DND-41 (cell line): Measurements from ENCODE around the gene SAFB2.
A peak's percentile ranks its signal among the peaks of the same experiment; 100 is the strongest.

ENCODE experiments used
- ATAC-seq: fragments of 200-7000 bp; cut with Tn5 transposase; 3 replicates; pipeline ENCODE4 v1.9.1; 2021; ENCODE audit warnings: low read depth; ENCODE audit not compliant: insufficient read depth
- DNase-seq: peaks from one replicate; pipeline ENCODE4 v3.0.0-alpha.2; 2020
- H2AFZ ChIP-seq: 2 replicates; pipeline ENCODE4 v1.6.0; 2012; ENCODE audit warnings: low read depth, low read length
- H3K27ac ChIP-seq: 2 replicates; pipeline ENCODE4 v1.5.1; 2012; ENCODE audit warnings: low read length, inconsistent platforms
- H3K27me3 ChIP-seq: fragments of 200-600 bp; sonication (generic); 2 replicates; pipeline ENCODE4 v1.6.0; 2012; ENCODE audit warnings: low read length, mild to moderate bottlenecking, inconsistent platforms; ENCODE audit not compliant: insufficient read depth, poor library complexity
- H3K36me3 ChIP-seq: 2 replicates; pipeline ENCODE4 v1.5.1; 2012; ENCODE audit warnings: low read length, inconsistent platforms; ENCODE audit not compliant: insufficient read depth
- H3K4me1 ChIP-seq: 2 replicates; pipeline ENCODE4 v1.5.1; 2012; ENCODE audit warnings: mild to moderate bottlenecking, low read length; ENCODE audit not compliant: insufficient read depth
- H3K4me2 ChIP-seq: 2 replicates; pipeline ENCODE4 v1.6.0; 2012; ENCODE audit warnings: mild to moderate bottlenecking, moderate library complexity, low read length, inconsistent platforms; ENCODE audit not compliant: insufficient read depth
- H3K4me3 ChIP-seq, 2 experiments: fragments of 200-600 bp in 1 of 2; shearing (Covaris generic) in 1 of 2; 2 replicates each; pipeline ENCODE4 v1.5.1; 2012 to 2016; ENCODE audit warnings: inconsistent platforms in 2 of 2, low read length in 2 of 2, mild to moderate bottlenecking in 2 of 2, low read depth in 1 of 2, moderate library complexity in 1 of 2
- H3K79me2 ChIP-seq: 2 replicates; pipeline ENCODE4 v1.6.0; 2012; ENCODE audit warnings: low read length, inconsistent platforms; ENCODE audit not compliant: insufficient read depth
- H3K9ac ChIP-seq: 2 replicates; pipeline ENCODE4 v1.6.0; 2012; ENCODE audit warnings: low read depth, mild to moderate bottlenecking, inconsistent platforms, low read length, moderate library complexity
- H3K9me3 ChIP-seq: 2 replicates; pipeline ENCODE4 v1.5.1; 2012; ENCODE audit warnings: low read length, moderate library complexity, mild to moderate bottlenecking, inconsistent platforms; ENCODE audit not compliant: insufficient read depth, severe bottlenecking
- H4K20me1 ChIP-seq: 2 replicates; pipeline ENCODE4 v1.6.0; 2012; ENCODE audit warnings: low read length; ENCODE audit not compliant: insufficient read depth
- CTCF ChIP-seq: IDR thresholded peaks from 2 replicates; pipeline ENCODE4 v1.5.1; 2012; ENCODE audit warnings: borderline replicate concordance, low read length, moderate library complexity, mild to moderate bottlenecking; ENCODE audit not compliant: poor library complexity, severe bottlenecking; ENCODE audit errors: extremely low read depth
- EZH2 ChIP-seq: IDR thresholded peaks from 3 replicates; pipeline ENCODE4 v1.6.1; 2012; ENCODE audit warnings: borderline replicate concordance, low read depth, mild to moderate bottlenecking, moderate library complexity, low read length, inconsistent platforms; ENCODE audit not compliant: severe bottlenecking

SAFB2 gene

GRCh38 chr19:5618591-5618990 lies 4.0 kb downstream of the SAFB2 start:
- Histone ChIP-seq H3K4me1 (peaks cover 35% of the 10 kb centered on the region), H3K36me3 (peaks cover 80% of the 10 kb centered on the region), H3K4me2 (peak overlapping the region; percentile 96; the same call in 1 of the 2 replicates), H3K27ac (no peak overlapping the region), H4K20me1 (peaks cover 29% of the 10 kb centered on the region), H3K9me3 (no peaks in the 10 kb centered on the region), H2AFZ (no peak overlapping the region), H3K27me3 (no peaks in the 10 kb centered on the region), H3K9ac (peak overlapping the region; percentile 19; the same call in 1 of the 2 replicates), H3K79me2 (peaks cover 87% of the 10 kb centered on the region), H3K4me3 (0 out of 4 replicates have a peak overlapping the region, but pooled peaks of 1 of the 2 experiments have one; percentile 27)
- TF ChIP-seq CTCF (no peak), EZH2 (no peak)
- no peak for DNase-seq
- ATAC-seq, result no peak

- Histone ChIP-seq H3K9ac (no peak overlapping the region), H3K9me3 (no peaks in the 10 kb centered on the region), H3K79me2 (peaks cover 84% of the 10 kb centered on the region), H3K4me2 (no peak overlapping the region), H3K27me3 (no peaks in the 10 kb centered on the region), H3K27ac (no peak overlapping the region), H3K4me1 (peaks cover 35% of the 10 kb centered on the region), H2AFZ (no peak overlapping the region), H3K36me3 (peaks cover 94% of the 10 kb centered on the region), H3K4me3 (no peak overlapping the region), H4K20me1 (peaks cover 31% of the 10 kb centered on the region)
- no peak for ATAC-seq
- no peak for DNase-seq
- no peak for TF ChIP-seq CTCF
- TF ChIP-seq EZH2, result no peak
Measured at GRCh38 chr19:5617080-5617479, 5.5 kb downstream of the SAFB2 start.

- Histone ChIP-seq H3K27me3 (no peaks in the 10 kb centered on the region), H3K4me2 (no peak overlapping the region), H3K9me3 (no peaks in the 10 kb centered on the region), H2AFZ (no peak overlapping the region), H3K4me1 (peaks cover 25% of the 10 kb centered on the region), H3K4me3 (no peak overlapping the region), H3K9ac (no peak overlapping the region), H4K20me1 (peaks cover 20% of the 10 kb centered on the region), H3K36me3 (peaks cover 87% of the 10 kb centered on the region), H3K27ac (no peak overlapping the region), H3K79me2 (peaks cover 76% of the 10 kb centered on the region)
- TF ChIP-seq CTCF, result no peak
- TF ChIP-seq EZH2, result no peak
- no peak for ATAC-seq
- DNase-seq, result no peak
Measured at GRCh38 chr19:5615756-5616327, 6.7 kb downstream of the SAFB2 start.
